H7 (cell line): ENCODE measurements around the gene PAQR8. TPM values are rescaled to one million over a fixed set of nuclear protein-coding genes. Genes with fewer than 3 reads are reported as not detected.

Source experiments
- DNase-seq: peaks from one replicate; pipeline ENCODE4 v3.0.0; 2012
- H3K27me3 ChIP-seq: 2 replicates; pipeline ENCODE4 v1.6.0; 2011; ENCODE audit warnings: mild to moderate bottlenecking, low read length; ENCODE audit not compliant: control insufficient read depth, insufficient read depth
- H3K36me3 ChIP-seq: replicated peaks from 2 replicates; pipeline ENCODE4 v1.5.1; 2011; ENCODE audit warnings: low read length; ENCODE audit not compliant: control insufficient read depth, insufficient read depth
- H3K4me3 ChIP-seq: 2 replicates; pipeline ENCODE4 v1.5.1; 2011; ENCODE audit warnings: low read depth, mild to moderate bottlenecking, control low read depth, low read length, moderate library complexity; ENCODE audit not compliant: insufficient read depth
- total RNA-seq: library from RNA; depleted of rRNA; stranded (reverse); fragments of >200 nt; shearing (Covaris generic); gene quantifications from 2 replicates; pipeline ENCODE4 v1.2.3, GENCODE V29; 2014

PAQR8 gene
- total RNA-seq, 1 experiment from 2014 or later: 4.6 TPM

- H3K4me3 ChIP-seq: no peak overlapping the region
- no peak for DNase-seq
- H3K36me3 ChIP-seq: no peaks in the 10 kb centered on the region
- no peaks in the 10 kb centered on the region for H3K27me3 ChIP-seq
Measured at GRCh38 chr6:52336919-52337561, 24.9 kb upstream of the PAQR8 start.

- H3K27me3 ChIP-seq: no peaks in the 10 kb centered on the region
- no peaks in the 10 kb centered on the region for H3K36me3 ChIP-seq
- no peak overlapping the region for H3K4me3 ChIP-seq
- DNase-seq: no peak
Measured at GRCh38 chr6:52337633-52338290, 24.2 kb upstream of the PAQR8 start.

GRCh38 chr6:52340603-52340880, 21.4 kb upstream of the PAQR8 start:
- H3K36me3 ChIP-seq: no peaks in the 10 kb centered on the region
- no peak for DNase-seq
- H3K27me3 ChIP-seq: no peaks in the 10 kb centered on the region
- H3K4me3 ChIP-seq: no peak overlapping the region

GRCh38 chr6:52341561-52342260, 20.2 kb upstream of the PAQR8 start:
- H3K4me3 ChIP-seq: no peak overlapping the region
- no peaks in the 10 kb centered on the region for H3K36me3 ChIP-seq
- H3K27me3 ChIP-seq: no peaks in the 10 kb centered on the region
- no peak for DNase-seq

- Histone ChIP-seq H3K27me3 (no peaks in the 10 kb centered on the region), H3K4me3 (no peak overlapping the region), H3K36me3 (no peaks in the 10 kb centered on the region)
- DNase-seq: no peak
Measured at GRCh38 chr6:52345311-52345710, 16.6 kb upstream of the PAQR8 start.

GRCh38 chr6:52346503-52346902, 15.4 kb upstream of the PAQR8 start:
- H3K36me3 ChIP-seq: no peaks in the 10 kb centered on the region

GRCh38 chr6:52347818-52348217, 14.1 kb upstream of the PAQR8 start:
- H3K27me3 ChIP-seq: no peaks in the 10 kb centered on the region
- H3K4me3 ChIP-seq: no peak overlapping the region
- DNase-seq: no peak
- no peaks in the 10 kb centered on the region for H3K36me3 ChIP-seq

More at GRCh38 chr6:52346503-52346902, 15.4 kb upstream of the PAQR8 start:
- no peak for DNase-seq
- Histone ChIP-seq H3K4me3 (no peak overlapping the region), H3K27me3 (no peaks in the 10 kb centered on the region)

GRCh38 chr6:52351879-52352238, 10.1 kb upstream of the PAQR8 start:
- no peaks in the 10 kb centered on the region for H3K36me3 ChIP-seq

GRCh38 chr6:52352239-52353018, 9.5 kb upstream of the PAQR8 start:
- H3K36me3 ChIP-seq: no peaks in the 10 kb centered on the region
- no peak for DNase-seq
- H3K4me3 ChIP-seq: no peak overlapping the region
- no peaks in the 10 kb centered on the region for H3K27me3 ChIP-seq

More at GRCh38 chr6:52351879-52352238, 10.1 kb upstream of the PAQR8 start:
- no peaks in the 10 kb centered on the region for H3K27me3 ChIP-seq
- no peak overlapping the region for H3K4me3 ChIP-seq
- no peak for DNase-seq

- Histone ChIP-seq H3K27me3 (peaks cover 2% of the 10 kb centered on the region; the same call in 1 of the 2 replicates), H3K36me3 (no peaks in the 10 kb centered on the region), H3K4me3 (no peak overlapping the region)
- DNase-seq: no peak
Measured at GRCh38 chr6:52356017-52356416, 5.9 kb upstream of the PAQR8 start.

GRCh38 chr6:52359403-52359802, 2.5 kb upstream of the PAQR8 start:
- no peak for DNase-seq
- Histone ChIP-seq H3K27me3 (peaks cover 21% of the 10 kb centered on the region), H3K36me3 (no peaks in the 10 kb centered on the region), H3K4me3 (no peak overlapping the region)

GRCh38 chr6:52360028-52360427, 1.9 kb upstream of the PAQR8 start:
- Histone ChIP-seq H3K4me3 (no peak overlapping the region), H3K36me3 (no peaks in the 10 kb centered on the region), H3K27me3 (peaks cover 21% of the 10 kb centered on the region)
- DNase-seq: no peak

GRCh38 chr6:52360601-52361413, 1.1 kb upstream of the PAQR8 start:
- Histone ChIP-seq H3K27me3 (peaks cover 21% of the 10 kb centered on the region), H3K36me3 (no peaks in the 10 kb centered on the region), H3K4me3 (no peak overlapping the region)
- no peak for DNase-seq

GRCh38 chr6:52361414-52361944, 472 bp upstream of the PAQR8 start:
- peaks cover 21% of the 10 kb centered on the region for H3K27me3 ChIP-seq
- peak; percentile 30 for DNase-seq
- H3K36me3 ChIP-seq: no peaks in the 10 kb centered on the region
- H3K4me3 ChIP-seq: peak overlapping the region; percentile 85
